HT1080 (cell line): ENCODE results near the gene ACP2. TPM values are rescaled to one million over a fixed set of nuclear protein-coding genes. Genes with fewer than 3 reads are reported as not detected.

Source experiments
- DNase-seq: peaks from one replicate; pipeline ENCODE4 v3.0.0-alpha.2; 2015; ENCODE audit warnings: low read depth
- polyA plus RNA-seq, 2 experiments: library from polyadenylated mRNA; depleted of rRNA; stranded (reverse); fragments of >200 nt; gene quantifications; 2 replicates each; pipeline ENCODE4 v1.2.3, GENCODE V29; 2015
- total RNA-seq: library from RNA; depleted of rRNA; stranded (reverse); fragments of >200 nt; shearing (Covaris generic); gene quantifications from 2 replicates; pipeline ENCODE4 v1.2.3, GENCODE V29; 2014; rRNA removed

ACP2 gene, protein sequence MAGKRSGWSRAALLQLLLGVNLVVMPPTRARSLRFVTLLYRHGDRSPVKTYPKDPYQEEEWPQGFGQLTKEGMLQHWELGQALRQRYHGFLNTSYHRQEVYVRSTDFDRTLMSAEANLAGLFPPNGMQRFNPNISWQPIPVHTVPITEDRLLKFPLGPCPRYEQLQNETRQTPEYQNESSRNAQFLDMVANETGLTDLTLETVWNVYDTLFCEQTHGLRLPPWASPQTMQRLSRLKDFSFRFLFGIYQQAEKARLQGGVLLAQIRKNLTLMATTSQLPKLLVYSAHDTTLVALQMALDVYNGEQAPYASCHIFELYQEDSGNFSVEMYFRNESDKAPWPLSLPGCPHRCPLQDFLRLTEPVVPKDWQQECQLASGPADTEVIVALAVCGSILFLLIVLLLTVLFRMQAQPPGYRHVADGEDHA
- total RNA-seq: 23.4 and 28.9 TPM in 2 replicates
- 14.3 and 15.6 TPM in 2 replicates for polyA plus RNA-seq (2015; cell fraction: cytosol; rRNA removed)
- 35.6 and 41.2 TPM in 2 replicates for polyA plus RNA-seq (2015; cell fraction: nucleus; rRNA removed)

GRCh38 chr11:47248664-47249377 is at the start of gene ACP2:
ACP2 (minus strand) TSS chr11:47248814; CDS start chr11:47248789, 25 bp downstream.
- peak; percentile 87 for DNase-seq

GRCh38 chr11:47296045-47296444 is 47.4 kb upstream of the ACP2 start:
- DNase-seq: no peak

DNA sequence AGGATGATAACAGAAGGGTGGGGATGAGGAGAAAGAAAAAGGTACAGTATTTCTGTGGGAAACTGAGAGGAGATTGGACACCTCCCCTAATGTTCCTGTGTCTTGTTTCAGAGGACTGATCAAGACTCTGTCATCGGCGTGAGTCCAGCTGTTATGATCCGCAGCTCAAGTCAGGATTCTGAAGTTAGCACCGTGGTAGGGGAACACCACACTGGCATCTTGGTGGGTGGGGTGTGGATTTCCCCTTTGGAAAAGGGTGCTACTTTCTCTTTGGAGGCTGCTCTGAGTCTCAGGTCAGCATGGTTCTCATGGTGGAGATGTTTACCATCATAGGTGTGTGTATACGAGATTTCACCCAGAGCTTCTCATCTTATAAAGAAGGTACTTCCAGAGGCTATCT is 46.8 kb upstream of the ACP2 start:
- no peak for DNase-seq

DNA sequence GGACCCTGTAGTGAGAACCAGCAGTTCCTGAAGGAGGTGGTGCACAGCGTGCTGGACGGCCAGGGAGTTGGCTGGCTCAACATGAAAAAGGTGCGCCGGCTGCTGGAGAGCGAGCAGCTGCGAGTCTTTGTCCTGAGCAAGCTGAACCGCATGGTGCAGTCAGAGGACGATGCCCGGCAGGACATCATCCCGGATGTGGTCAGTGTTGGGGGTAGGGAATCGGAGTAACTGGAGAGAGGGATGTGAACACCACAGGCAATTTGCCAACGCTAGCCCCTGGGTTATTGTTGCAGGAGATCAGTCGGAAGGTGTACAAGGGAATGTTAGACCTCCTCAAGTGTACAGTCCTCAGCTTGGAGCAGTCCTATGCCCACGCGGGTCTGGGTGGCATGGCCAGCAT is 41.2 kb upstream of the ACP2 start:
- DNase-seq: peak; percentile 63

DNA sequence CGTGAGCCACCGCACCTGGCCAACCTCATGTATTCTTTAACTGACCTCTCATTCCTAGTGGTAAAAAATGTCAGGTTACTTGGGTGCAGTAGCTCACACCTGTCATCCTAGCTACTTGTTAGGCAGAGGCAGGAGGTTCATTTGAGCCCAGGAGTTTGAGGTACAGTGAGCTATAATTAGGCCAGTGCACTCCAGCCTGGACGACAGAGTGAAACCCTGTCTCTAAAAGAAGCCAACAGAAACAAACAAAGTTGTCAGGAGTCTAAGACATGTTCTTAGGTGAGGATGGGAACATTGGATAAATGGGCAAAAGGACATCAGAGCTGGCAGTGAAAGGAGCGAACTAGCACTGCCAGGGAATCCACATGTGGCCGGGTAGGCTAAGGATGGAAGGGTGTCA is 39.5 kb upstream of the ACP2 start:
- DNase-seq: no peak

DNA sequence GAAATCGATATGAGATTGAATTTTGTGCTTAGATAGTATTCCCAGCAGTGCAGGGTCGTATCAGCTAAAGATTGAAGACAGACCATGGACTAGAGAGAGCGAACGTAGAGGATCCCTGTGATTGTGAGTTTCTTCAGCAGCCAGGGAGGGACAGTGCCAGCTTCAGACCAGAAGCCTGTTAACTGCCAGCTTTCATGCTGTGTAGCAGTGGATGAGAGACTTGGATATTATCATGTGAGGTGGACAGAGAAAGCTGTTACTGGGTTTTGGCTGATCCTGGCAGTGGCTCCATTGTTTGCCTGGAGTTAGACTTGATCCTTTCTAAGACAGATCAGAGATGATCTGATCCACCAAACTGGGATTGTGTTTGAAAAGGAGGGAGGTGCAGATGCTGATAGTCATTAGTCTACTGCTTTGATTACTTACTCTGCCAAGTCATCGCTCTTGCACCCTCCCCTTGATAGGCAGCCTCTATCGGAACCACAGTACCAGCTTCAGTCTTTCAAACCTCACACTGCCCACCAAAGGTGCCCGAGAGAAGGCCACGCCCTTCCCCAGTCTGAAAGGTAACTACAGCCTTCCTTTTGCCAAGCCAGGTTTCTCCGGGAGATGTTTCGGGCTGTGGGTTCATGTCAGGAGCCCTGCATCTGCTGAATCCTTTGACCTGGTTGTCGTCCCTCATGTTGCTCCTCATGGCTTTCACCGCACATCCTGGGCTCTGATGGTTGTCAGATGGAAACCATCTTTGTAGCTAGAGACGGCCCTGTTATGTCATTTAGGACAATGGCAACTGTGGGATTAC is 37.6 kb upstream of the ACP2 start:
- no peak for DNase-seq

- no peak for DNase-seq
These were observed 35.5 kb upstream of the ACP2 start for GRCh38 chr11:47284151-47284550.

GRCh38 chr11:47282462-47282861 is 33.8 kb upstream of the ACP2 start:
- DNase-seq: no peak

GRCh38 chr11:47280860-47281259 is 32.2 kb upstream of the ACP2 start:
- DNase-seq: no peak

DNA sequence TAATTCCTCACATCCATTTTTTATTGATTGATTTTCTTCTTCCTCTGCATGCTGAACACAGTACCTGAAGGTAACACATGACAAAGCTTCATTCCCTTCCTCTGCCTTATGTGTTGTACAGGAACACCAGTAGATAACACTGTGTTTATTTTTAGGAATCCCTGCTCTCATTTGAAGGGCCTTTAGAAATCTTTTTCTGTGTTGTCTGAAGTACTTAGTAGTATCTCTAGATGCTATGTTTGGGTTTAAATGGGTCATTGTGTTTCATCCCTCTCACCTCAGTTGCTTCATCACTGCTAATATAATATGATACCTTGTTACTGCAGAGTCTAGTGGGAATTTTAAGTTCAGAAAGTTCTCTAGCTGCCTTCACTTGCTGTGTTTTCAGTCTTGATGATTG is 31.5 kb upstream of the ACP2 start:
- DNase-seq: no peak

- no peak for DNase-seq
These were observed 30.2 kb upstream of the ACP2 start for GRCh38 chr11:47278769-47279168.

- DNase-seq: no peak
These were observed 29.4 kb upstream of the ACP2 start for GRCh38 chr11:47278058-47278457.

GRCh38 chr11:47276923-47277322 is 28.3 kb upstream of the ACP2 start:
- DNase-seq: no peak

- no peak for DNase-seq
These were observed 26.1 kb upstream of the ACP2 start for GRCh38 chr11:47274495-47275235.

GRCh38 chr11:47272706-47273105 is 24.1 kb upstream of the ACP2 start:
- DNase-seq: no peak

GRCh38 chr11:47271961-47272661 is 23.5 kb upstream of the ACP2 start:
- no peak for DNase-seq

DNA sequence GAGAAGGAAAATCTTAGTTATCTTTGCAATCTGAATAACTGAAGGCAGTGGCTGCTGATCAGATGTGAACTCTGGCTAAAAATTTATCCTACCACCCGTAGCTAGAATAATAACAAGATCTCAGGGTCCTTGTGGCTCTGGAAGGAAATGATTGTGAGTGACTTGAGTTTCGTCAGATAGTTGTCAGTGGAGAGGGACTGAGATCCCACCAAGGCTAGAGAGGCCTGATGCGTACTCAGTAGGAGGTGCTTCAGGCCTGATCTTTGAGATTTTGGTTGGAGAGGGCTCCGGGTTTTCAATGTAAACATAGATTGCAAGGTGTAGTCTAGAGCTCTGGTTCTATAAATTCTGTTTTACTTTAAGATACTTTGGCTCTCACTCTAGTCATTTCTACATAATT is 22.7 kb upstream of the ACP2 start:
- no peak for DNase-seq

DNA sequence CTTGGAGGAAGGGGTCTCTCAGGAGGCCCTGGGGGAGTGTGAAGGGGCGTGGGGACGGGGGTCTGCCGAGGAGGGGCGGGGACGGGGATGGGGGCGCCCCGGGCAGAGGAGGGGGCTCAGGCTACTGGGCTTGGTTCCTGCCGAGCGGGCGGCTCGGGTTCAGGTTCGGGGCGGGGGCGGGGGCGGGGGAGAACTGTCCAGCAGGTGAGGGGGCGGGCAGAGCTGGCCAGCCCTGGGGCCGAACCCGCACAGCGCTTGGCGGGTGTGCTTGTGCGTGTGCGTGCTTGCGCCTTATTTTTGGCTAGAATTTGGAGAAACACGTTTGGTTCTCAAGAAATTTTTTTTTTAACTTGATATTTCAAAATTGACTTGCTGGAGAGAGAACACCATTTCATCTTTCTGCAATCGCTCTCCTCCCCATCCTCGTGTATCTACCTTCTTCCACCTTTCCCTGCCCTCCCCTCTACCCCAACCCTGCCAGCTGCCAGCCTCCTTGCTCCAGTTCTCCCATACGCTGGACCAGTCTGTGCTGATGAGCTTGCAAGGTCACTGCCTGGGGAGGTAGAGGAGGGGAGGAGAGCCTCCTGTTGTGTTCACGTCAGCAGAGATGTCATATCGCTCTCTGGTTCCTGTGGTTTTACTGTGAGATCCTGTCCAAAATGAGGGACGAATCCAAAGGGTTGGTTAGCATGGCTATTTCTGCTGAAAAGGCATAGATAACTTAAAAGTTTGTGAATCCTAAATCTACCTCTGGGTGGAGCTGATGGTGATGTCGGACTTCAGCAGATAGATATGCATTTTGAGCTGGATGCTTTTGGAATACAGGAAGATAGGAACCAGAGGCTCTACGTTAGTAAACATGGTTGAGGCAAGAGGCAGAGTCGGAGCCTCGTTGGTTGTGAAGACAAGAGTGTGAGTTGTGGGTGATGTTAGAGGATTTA is 22.0 kb upstream of the ACP2 start:
- peak; percentile 57 for DNase-seq

DNA sequence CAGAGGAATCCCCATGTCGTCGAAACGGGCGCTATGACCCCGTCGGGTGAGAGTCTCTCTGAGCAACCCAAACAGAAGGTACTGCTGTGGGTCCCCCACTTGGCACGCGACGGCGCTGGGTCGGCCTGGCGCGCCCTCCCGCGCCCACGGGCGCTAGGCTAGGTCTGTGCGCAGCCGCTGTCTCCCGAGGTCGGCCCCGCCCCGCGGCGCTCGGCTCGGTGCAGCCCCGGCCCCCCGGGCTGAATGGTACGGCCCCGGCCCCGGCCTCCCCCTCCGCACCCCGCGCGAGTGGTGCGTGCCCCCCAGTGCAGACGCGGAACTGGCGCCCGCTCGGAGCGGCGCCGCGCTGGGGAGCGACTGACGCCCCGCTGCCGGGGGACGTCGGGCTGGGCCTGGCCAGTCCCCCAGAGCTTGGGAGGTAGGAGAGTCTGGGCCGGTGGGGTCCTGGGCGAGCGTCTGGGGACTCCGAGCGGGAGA is 21.3 kb upstream of the ACP2 start, which contains the start of gene MADD:
TSS of gene MADD (plus strand) at position 305 of the 477 bp plus-strand sequence.
- DNase-seq: peak; percentile 74
